ENCODE data around the gene NEGR1.

Gene NEGR1

DNA sequence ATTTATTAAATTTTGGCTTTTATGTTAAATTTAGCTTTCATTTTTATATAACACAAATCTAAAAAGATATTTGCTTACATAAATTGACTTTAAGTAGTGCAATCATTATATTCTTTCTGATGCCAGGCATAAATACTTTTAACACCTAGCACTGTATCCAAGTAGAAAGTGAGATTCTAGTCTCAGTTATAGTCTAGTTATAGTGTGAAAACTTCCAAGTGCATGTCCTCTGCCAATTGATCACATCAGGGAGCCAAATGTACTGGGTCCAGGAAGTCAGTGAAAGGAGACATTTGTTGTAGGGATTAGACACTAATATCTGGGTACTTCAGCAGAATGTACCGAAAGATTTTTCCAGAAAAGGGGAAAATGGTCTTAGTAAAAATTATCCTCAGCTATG lies 910.8 kb downstream of the NEGR1 start:
- TF ChIP-seq, protein P1, sequence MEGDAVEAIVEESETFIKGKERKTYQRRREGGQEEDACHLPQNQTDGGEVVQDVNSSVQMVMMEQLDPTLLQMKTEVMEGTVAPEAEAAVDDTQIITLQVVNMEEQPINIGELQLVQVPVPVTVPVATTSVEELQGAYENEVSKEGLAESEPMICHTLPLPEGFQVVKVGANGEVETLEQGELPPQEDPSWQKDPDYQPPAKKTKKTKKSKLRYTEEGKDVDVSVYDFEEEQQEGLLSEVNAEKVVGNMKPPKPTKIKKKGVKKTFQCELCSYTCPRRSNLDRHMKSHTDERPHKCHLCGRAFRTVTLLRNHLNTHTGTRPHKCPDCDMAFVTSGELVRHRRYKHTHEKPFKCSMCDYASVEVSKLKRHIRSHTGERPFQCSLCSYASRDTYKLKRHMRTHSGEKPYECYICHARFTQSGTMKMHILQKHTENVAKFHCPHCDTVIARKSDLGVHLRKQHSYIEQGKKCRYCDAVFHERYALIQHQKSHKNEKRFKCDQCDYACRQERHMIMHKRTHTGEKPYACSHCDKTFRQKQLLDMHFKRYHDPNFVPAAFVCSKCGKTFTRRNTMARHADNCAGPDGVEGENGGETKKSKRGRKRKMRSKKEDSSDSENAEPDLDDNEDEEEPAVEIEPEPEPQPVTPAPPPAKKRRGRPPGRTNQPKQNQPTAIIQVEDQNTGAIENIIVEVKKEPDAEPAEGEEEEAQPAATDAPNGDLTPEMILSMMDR (IDR thresholded peaks at IDR 0.05), result no peak
- H3K4me3 ChIP-seq, result no peak overlapping the region
- no peak for DNase-seq (ENCODE audit: low spot score)
- no peak overlapping the region for H3K27ac ChIP-seq

DNA sequence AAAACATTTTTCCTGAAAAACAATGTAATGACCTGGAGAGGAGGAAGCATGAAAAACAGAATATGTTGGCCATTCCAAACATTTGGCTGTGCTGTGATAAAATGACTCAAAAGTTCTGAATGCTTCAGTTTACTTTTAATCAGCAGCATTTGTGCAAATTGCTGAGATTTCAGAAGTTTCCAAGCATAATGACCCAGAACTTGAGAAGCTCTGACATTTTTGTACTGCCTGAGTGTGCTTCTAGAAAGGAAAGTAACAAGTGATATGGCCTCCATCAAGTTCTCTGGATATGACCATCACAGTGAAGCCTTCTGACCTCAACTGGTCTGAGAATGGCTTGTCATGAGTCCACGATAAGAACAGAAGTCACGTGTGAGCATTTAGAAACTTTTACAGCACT lies 918.1 kb downstream of the NEGR1 start:
- TF ChIP-seq, protein P1 (IDR thresholded peaks at IDR 0.05), result no peak
- Histone ChIP-seq H3K27ac (no peak overlapping the region), H3K4me3 (no peak overlapping the region)
- DNase-seq (ENCODE audit: low spot score), result no peak

DNA sequence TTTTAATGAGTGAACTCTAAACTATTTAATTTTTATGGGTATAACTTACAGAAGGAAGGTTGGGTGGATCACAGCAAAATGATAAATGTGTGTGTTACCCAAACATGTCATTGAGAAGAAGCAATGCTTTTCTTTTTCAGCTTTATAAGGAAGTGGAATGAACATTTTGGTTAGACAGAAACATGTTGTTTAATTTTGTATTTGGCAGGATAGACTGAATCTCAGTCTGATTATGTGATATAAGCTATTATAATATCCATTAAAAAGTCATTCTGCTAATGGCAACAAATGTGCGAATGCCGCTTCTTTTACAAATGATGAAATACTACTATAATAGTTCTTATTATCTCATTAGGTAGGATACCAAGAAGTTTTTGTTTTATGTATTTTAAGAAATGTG lies 919.6 kb downstream of the NEGR1 start:
- TF ChIP-seq, protein P1 (IDR thresholded peaks at IDR 0.05), result no peak

DNA sequence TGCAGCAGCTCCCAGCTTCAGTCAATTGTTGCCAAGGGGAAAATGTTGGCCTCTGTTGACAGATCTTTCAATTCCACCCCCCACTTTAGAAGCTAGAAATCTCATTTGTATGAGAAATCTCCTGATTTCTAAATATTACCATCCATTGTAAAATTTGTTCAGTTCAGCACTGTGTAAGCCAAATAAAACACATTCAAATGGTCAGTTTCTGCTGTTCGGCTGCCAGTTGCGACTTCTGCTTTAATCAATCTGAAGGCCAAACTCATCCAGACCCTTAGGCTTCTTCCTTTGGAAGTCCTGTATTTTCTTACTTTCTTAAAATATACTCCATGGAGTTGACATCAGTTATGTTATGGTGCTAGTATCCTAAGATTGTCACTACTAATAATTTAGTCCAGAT lies 920.3 kb downstream of the NEGR1 start:
- TF ChIP-seq, protein P1 (IDR thresholded peaks at IDR 0.05), result no peak
- H3K4me3 ChIP-seq, result no peak overlapping the region
- no peak overlapping the region for H3K27ac ChIP-seq
- no peak for DNase-seq (ENCODE audit: low spot score)

More for the DNA sequence above, 919.6 kb downstream of the NEGR1 start:
- no peak for DNase-seq (ENCODE audit: low spot score)
- no peak overlapping the region for H3K27ac ChIP-seq
- no peak overlapping the region for H3K4me3 ChIP-seq

DNA sequence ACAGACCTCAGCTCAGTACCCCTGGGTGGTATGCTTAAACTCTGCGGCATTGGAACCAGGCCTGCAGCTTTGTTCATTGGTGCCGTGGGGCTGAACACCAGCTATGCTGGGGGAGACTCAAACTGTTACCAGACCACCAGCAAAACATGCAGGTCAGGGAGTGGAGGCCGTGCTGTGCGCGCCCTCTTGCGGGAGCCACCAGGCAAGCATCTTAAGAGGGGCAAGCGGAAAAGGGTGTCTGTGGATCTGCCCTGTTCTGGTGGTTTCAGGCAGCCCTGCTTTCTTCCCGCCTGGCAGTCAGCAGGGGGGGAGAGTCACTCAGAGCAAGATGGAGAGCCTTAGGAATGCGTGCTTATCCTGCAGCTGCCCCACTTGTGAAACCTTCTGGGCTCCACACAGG lies 924.6 kb downstream of the NEGR1 start:
- TF ChIP-seq, protein P1 (IDR thresholded peaks at IDR 0.05), result no peak
- DNase-seq (ENCODE audit: low spot score), result no peak
- H3K4me3 ChIP-seq, result no peak overlapping the region
- no peak overlapping the region for H3K27ac ChIP-seq

DNA sequence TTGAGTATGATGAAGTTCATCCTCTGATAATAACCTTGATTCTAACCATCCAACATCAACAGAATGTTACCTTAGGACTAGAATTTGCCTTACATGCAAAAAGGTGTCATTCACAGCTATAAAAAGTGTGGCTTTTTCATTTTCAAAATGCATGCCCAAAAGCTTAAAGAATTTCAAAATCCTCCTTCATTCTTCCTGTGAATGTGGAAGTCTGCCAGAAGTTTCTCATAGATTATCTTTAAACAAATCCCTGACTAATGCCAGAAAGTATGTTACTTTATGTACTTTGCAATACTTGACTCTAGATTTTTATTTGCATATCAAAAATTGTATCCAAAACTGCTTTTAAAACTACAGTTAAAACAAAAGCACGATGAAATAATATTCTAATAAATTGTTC lies 930.9 kb downstream of the NEGR1 start:
- no peak overlapping the region for H3K4me3 ChIP-seq
- H3K27ac ChIP-seq, result no peak overlapping the region
- DNase-seq (ENCODE audit: low spot score), result no peak
- TF ChIP-seq, protein P1 (IDR thresholded peaks at IDR 0.05), result no peak

DNA sequence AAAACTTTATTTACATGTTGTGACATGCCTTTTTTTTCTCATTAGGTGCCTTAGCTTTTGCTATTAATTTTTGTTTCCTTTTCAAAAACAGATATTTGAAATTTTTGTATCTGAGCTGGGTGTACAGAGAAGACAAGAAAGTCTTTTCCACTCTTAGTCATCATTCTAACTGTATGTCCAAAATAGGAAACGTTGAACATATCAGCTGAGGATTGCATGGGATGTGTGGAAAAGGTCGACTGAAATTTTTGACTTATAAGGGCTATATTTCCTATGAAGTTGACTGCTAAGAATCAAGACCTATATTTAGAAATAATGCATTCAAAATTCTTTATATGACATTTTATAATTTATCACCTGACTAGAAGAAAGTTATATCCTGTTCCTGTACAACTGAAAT lies 931.5 kb downstream of the NEGR1 start:
- no peak for DNase-seq (ENCODE audit: low spot score)
- H3K4me3 ChIP-seq, result no peak overlapping the region
- H3K27ac ChIP-seq, result no peak overlapping the region
- TF ChIP-seq, protein P1 (IDR thresholded peaks at IDR 0.05), result no peak
